Measurements from ENCODE around the gene DEPDC5.

The DEPDC5 gene

GRCh38 chr22:31853736-31854495, 100.1 kb downstream of the DEPDC5 start:
- no peak for DNase-seq

GRCh38 chr22:31857247-31857646, 103.4 kb downstream of the DEPDC5 start:
- peak; percentile 71 to 89 (median 85) for DNase-seq

GRCh38 chr22:31861226-31861840, 107.5 kb downstream of the DEPDC5 start:
- no peak for DNase-seq

GRCh38 chr22:31866918-31867317, 113.1 kb downstream of the DEPDC5 start:
- DNase-seq, result peak; percentile 0 to 42 (median 13)

GRCh38 chr22:31867386-31868153, 113.8 kb downstream of the DEPDC5 start:
- DNase-seq, result no peak

GRCh38 chr22:31869739-31870138, 115.9 kb downstream of the DEPDC5 start:
- no peak for DNase-seq

- DNase-seq, result peak in 1 of 3 experiments; percentile 1
Measured at GRCh38 chr22:31870890-31871289, 117.1 kb downstream of the DEPDC5 start.

- no peak for DNase-seq
Measured at GRCh38 chr22:31871480-31871879, 117.7 kb downstream of the DEPDC5 start.

- DNase-seq, result no peak
Measured at GRCh38 chr22:31872209-31872608, 118.4 kb downstream of the DEPDC5 start.

- DNase-seq, result no peak
Measured at GRCh38 chr22:31874821-31875220, 121.0 kb downstream of the DEPDC5 start.

GRCh38 chr22:31876156-31876920, 122.5 kb downstream of the DEPDC5 start:
- no peak for DNase-seq

GRCh38 chr22:31879585-31879984, 125.8 kb downstream of the DEPDC5 start:
- no peak for DNase-seq

GRCh38 chr22:31881200-31881599, 127.4 kb downstream of the DEPDC5 start:
- DNase-seq, result no peak

GRCh38 chr22:31881865-31882264, 128.0 kb downstream of the DEPDC5 start:
- DNase-seq, result no peak

GRCh38 chr22:31882971-31883370, 129.2 kb downstream of the DEPDC5 start:
- DNase-seq, result no peak

- DNase-seq, result no peak
Measured at GRCh38 chr22:31883989-31884388, 130.2 kb downstream of the DEPDC5 start.

- peak in 1 of 3 experiments; percentile 1 for DNase-seq
Measured at GRCh38 chr22:31891366-31892079, 137.7 kb downstream of the DEPDC5 start.

- no peak for DNase-seq
Measured at GRCh38 chr22:31892080-31892433, 138.2 kb downstream of the DEPDC5 start.

- DNase-seq, result no peak
Measured at GRCh38 chr22:31893460-31893859, 139.6 kb downstream of the DEPDC5 start.

- no peak for DNase-seq
Measured at GRCh38 chr22:31895411-31896123, 141.7 kb downstream of the DEPDC5 start.

GRCh38 chr22:31896472-31896871, 142.7 kb downstream of the DEPDC5 start:
- DNase-seq, result no peak

Data from NCI-H1417 (cell line).